Osteoblast (primary cell): ENCODE measurements around the gene EFHC1. TPM values are rescaled to one million over a fixed set of nuclear protein-coding genes. Genes with fewer than 3 reads are reported as not detected.

ENCODE experiments used
- DNase-seq: peaks from one replicate; pipeline ENCODE4 v3.0.0; 2011; ENCODE audit warnings: low spot score, mixed read lengths; ENCODE audit not compliant: insufficient read length; ENCODE audit errors: missing footprints
- H2AFZ ChIP-seq: 2 replicates; pipeline ENCODE4 v1.6.0; 2011; ENCODE audit warnings: mild to moderate bottlenecking, low read length
- H3K27ac ChIP-seq: 2 replicates; pipeline ENCODE4 v1.5.1; 2011; ENCODE audit warnings: mild to moderate bottlenecking, low read depth, low read length, moderate library complexity
- H3K27me3 ChIP-seq: 2 replicates; pipeline ENCODE4 v1.6.0; 2012; ENCODE audit warnings: mild to moderate bottlenecking, control low read depth, inconsistent platforms, low read length, moderate library complexity; ENCODE audit not compliant: insufficient read depth
- H3K36me3 ChIP-seq: 2 replicates; pipeline ENCODE4 v1.5.1; 2011; ENCODE audit warnings: mild to moderate bottlenecking, low read length, control low read depth, moderate library complexity; ENCODE audit not compliant: insufficient read depth
- H3K4me1 ChIP-seq: 2 replicates; pipeline ENCODE4 v1.5.1; 2011; ENCODE audit warnings: mild to moderate bottlenecking, low read length, control low read depth, moderate library complexity; ENCODE audit not compliant: insufficient read depth
- H3K4me2 ChIP-seq: 2 replicates; pipeline ENCODE4 v1.6.0; 2011; ENCODE audit warnings: mild to moderate bottlenecking, low read length; ENCODE audit not compliant: insufficient read depth
- H3K4me3 ChIP-seq: fragments of 200-600 bp; sonication (generic); 3 replicates; pipeline ENCODE4 v1.5.1; 2012; ENCODE audit warnings: mild to moderate bottlenecking, low read length, inconsistent platforms; ENCODE audit not compliant: insufficient read depth
- H3K79me2 ChIP-seq: 2 replicates; pipeline ENCODE4 v1.6.0; 2012; ENCODE audit warnings: mild to moderate bottlenecking, low read length, control low read depth, inconsistent platforms; ENCODE audit not compliant: insufficient read depth
- H3K9me3 ChIP-seq: 2 replicates; pipeline ENCODE4 v1.5.1; 2011; ENCODE audit warnings: low read depth, low read length, control low read depth
- H4K20me1 ChIP-seq: 2 replicates; pipeline ENCODE4 v1.6.0; 2012; ENCODE audit warnings: mild to moderate bottlenecking, low read length, control low read depth; ENCODE audit not compliant: insufficient read depth
- CTCF ChIP-seq: IDR thresholded peaks from 2 replicates; pipeline ENCODE4 v1.5.1; 2011; ENCODE audit warnings: mild to moderate bottlenecking, low read depth, low read length, moderate library complexity; ENCODE audit errors: extremely low read depth
- total RNA-seq: library from RNA; depleted of rRNA; stranded (reverse); fragments of >200 nt; gene quantifications from 2 replicates; pipeline ENCODE4 v1.2.3, GENCODE V29; 2012

The EFHC1 gene
- total RNA-seq, 1 donor: 31.1 TPM

DNA sequence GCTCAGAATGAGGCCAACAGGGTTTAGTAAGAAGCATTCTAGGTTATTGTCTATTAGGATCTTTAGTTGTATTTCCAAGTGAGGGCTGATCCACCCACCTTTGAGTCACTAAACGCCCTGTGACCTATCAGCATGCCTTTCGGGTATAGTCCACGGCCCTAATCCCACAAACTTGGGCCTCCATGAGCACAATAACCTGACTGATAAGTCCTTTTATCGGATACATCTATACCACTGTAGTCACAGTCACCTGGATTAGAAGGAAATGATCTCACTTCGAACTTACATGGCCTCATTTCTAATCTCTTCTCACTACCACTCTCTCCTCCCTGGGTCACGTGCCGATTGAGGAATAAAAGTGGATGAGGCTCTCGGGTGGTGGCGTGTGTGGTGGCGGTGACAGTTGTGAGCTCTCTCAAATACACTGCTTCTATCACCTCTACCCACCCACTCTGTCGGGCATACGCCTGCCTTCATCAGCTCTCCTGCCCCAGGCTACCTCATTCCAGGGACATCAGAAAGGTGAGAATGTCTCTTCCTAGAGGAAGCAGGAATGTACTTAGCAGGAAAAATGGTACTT, 91.5 kb downstream of the EFHC1 start:
- Histone ChIP-seq H3K4me1 (peaks cover 92% of the 10 kb centered on the region), H3K4me2 (peak overlapping the region; percentile 34), H3K4me3 (no peak overlapping the region), H3K79me2 (peaks cover 34% of the 10 kb centered on the region), H3K36me3 (peaks cover 85% of the 10 kb centered on the region), H3K9me3 (no peaks in the 10 kb centered on the region), H3K27me3 (no peaks in the 10 kb centered on the region), H2AFZ (no peak overlapping the region), H4K20me1 (no peaks in the 10 kb centered on the region), H3K27ac (peak overlapping the region; percentile 94)
- no peak for TF ChIP-seq CTCF
- no peak for DNase-seq

DNA sequence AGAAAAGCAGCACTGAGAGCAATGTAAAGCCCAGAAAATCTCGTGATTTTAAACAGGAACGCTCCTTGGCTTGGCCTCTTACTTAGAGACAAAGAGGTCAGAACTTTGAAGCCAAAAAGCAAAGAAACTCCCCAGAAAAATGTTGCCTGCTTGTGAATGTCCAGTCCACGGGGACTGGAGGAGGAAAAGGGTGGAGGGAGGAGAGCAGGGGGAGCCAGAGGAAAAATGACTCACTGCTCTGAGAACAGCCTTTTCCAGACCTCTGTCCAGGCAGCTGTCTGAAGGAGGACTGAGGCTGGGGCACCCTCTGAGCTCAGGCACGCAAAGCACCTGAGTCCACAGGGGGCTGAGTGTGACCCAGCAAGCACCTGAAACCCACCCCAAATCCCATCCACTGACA, 92.1 kb downstream of the EFHC1 start:
- Histone ChIP-seq H3K36me3 (peaks cover 85% of the 10 kb centered on the region), H3K4me2 (peak overlapping the region; percentile 34), H3K79me2 (peaks cover 35% of the 10 kb centered on the region), H3K9me3 (no peaks in the 10 kb centered on the region), H3K27ac (peak overlapping the region; percentile 94), H3K4me1 (peaks cover 97% of the 10 kb centered on the region), H2AFZ (no peak overlapping the region), H3K27me3 (no peaks in the 10 kb centered on the region), H3K4me3 (no peak overlapping the region), H4K20me1 (no peaks in the 10 kb centered on the region)
- peak; percentile 89 for DNase-seq
- TF ChIP-seq CTCF: no peak

GRCh38 chr6:52513464-52513863, 93.3 kb downstream of the EFHC1 start:
- no peaks in the 10 kb centered on the region for H3K27me3 ChIP-seq
- peak overlapping the region; percentile 94 for H3K27ac ChIP-seq
- no peak for TF ChIP-seq CTCF
- H3K4me3 ChIP-seq: no peak overlapping the region
- H3K9me3 ChIP-seq: no peaks in the 10 kb centered on the region
- DNase-seq: no peak
- peaks cover 98% of the 10 kb centered on the region for H3K4me1 ChIP-seq
- no peaks in the 10 kb centered on the region for H4K20me1 ChIP-seq
- peaks cover 39% of the 10 kb centered on the region for H3K79me2 ChIP-seq
- no peak overlapping the region for H3K4me2 ChIP-seq
- H3K36me3 ChIP-seq: peaks cover 80% of the 10 kb centered on the region
- no peak overlapping the region for H2AFZ ChIP-seq

DNA sequence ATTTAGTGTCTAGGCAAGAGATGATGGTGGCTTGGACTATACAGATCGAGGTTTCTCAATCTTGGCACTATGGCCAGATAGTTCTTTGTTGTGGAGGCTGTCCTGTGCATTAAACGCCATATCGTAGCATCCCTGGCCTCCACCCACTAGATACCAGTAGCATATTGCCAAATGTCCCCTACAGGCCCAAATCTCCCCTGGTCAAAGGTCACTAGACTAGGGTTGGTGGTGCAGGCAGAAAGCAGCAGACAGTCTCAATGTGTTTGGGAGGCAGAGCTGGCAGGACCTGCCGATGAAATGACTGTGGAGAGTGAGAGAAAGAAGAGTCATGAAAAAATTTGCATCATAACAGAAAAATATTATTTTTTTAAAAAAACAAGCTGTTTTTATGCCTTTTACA, 93.8 kb downstream of the EFHC1 start:
- H3K4me1 ChIP-seq: peaks cover 99% of the 10 kb centered on the region

More for the DNA sequence above, 93.8 kb downstream of the EFHC1 start:
- Histone ChIP-seq H3K4me3 (no peak overlapping the region), H2AFZ (no peak overlapping the region), H3K79me2 (peaks cover 43% of the 10 kb centered on the region), H3K27ac (peak overlapping the region; percentile 94), H4K20me1 (no peaks in the 10 kb centered on the region), H3K4me2 (no peak overlapping the region), H3K9me3 (no peaks in the 10 kb centered on the region), H3K36me3 (peaks cover 80% of the 10 kb centered on the region), H3K27me3 (no peaks in the 10 kb centered on the region)
- no peak for TF ChIP-seq CTCF
- no peak for DNase-seq
